Activated CD4-positive, alpha-beta T cell treated with anti-CD3 and anti-CD28 coated beads, Interleukin-2, amount 50 U/mL, for 4 hours (primary cell): ENCODE measurements around the gene TAS2R46.
"Not testable (repeated sequence)": the region's sequence is repeated elsewhere in the genome, so short reads cannot be mapped to it uniquely, and the experiment has no call there.

Experiments
- DNase-seq, 2 experiments: peaks; one replicate each; pipeline ENCODE4 v3.0.0-alpha.2; 2020

TAS2R46 gene

DNA sequence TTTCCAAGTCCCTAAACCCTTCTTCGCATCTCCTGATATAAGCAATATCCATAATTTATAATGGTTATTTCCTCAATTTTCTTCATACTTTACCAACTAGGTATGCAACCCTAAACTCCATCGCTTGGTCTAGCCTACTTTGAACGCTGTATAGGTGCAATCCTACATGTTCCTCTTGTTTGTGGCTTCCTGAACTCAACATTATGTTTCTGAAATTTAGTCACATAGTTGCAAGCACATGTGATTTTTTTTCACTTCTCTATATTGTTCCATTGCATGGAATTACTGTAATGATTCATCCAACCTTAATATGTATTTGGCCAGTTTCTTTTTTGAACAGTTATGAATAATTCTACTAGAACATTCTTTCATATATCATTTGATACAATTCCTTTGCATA lies 28.1 kb downstream of the TAS2R46 start:
- not testable (repeated sequence) for DNase-seq

DNA sequence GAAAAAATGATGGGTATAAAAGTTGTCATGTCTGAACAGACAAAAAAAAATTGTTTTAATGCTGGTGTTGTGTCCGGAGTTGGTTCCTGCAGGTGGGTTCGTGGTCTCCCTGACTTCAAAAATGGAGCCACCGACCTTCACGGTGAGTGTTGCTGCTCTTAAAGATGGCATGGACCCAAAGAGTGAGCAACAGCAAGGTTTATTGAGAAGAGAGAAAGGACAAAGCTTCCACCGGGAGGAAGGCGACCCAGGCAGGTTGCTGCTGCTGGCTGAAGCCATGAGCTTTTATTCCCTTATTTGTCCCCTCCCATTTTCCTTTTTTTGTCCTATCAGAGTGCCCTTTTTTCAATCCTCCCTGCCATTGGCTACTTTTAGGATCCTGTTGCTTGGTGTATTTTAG lies 30.8 kb downstream of the TAS2R46 start, which contains the start of gene TAS2R31:
Gene TAS2R31, minus strand, starts transcription at position 101 of the 400 bp plus-strand sequence. Its CDS starts 72 bp downstream, at position 29.
- no peak for DNase-seq

DNA sequence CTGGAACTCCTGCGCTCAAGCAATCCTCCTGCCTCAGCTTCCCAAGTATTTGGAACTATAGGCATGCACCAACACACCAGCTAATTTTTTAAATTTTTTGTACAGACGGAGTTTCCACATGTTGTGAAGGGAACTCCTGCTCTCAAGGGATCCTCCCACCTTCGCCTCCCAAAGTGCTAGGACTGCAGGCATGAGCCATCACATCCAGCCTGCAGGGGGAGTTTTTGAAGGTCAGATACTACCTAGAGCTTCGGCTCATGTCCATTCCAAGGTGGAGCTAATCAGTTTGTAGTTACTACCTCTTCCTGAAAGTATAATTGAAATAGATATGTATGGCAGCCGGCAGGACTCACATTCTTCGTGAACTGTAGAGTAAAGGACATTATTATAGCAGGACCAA lies 36.0 kb downstream of the TAS2R46 start:
- no peak for DNase-seq

DNA sequence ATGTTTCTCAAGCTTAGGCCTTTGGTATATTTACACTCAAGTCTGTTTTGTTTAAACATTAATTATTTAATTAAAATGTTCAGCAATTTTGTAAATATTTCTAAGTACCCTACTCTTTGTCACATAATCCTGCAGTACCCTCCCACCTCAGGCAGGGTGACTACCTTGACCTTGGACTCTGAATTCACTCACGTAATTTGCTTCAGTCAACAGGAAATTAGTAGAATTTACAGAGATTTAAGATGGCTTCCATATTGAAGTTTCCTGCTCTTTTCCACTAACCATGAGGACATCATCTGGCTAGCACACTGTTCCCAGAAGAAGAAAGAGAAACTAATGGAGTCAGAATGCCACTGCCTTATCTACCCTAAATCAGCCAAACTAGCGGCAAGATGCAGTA lies 38.7 kb downstream of the TAS2R46 start:
- no peak for DNase-seq

DNA sequence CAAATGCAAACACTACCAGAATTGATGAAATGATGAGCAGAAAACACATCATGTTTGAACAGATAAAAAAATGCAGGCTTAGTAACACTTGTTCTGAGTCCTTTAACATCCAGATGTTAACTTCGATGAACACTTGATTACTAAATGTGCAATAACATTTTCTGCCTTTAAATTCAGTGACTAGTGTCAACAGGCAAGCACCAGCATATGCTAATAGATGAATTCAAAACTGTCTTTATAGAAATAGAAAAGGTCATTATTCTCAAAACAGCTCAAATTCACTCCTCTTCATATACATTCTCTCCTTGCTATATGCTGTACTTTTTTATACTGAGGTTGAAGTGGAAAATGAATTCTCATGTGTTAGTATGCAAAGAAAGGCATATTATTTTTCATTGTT lies 39.6 kb downstream of the TAS2R46 start, which contains the start of gene TAS2R19:
Gene TAS2R19, minus strand, starts transcription at position 101 of the 400 bp plus-strand sequence. Its CDS starts 49 bp downstream, at position 52.
- DNase-seq: no peak

DNA sequence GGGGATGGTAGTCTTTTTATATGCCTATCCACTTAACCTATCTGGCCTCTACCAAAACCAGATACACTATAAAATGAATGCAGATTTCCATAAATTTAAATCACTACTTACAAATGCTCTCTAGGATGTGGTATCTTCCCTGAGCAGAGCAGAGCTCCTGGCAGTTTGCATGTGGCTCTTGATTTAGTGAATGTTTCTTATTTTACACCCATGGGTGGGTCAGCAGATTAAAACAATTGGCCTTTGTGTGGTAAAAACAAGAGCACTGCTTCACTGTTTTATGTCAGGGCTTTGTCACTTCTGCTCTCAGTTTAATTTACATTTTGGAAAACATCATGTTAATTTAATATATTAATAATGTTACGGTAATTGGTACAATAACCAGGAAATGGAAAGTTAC lies 45.2 kb downstream of the TAS2R46 start:
- DNase-seq: no peak

DNA sequence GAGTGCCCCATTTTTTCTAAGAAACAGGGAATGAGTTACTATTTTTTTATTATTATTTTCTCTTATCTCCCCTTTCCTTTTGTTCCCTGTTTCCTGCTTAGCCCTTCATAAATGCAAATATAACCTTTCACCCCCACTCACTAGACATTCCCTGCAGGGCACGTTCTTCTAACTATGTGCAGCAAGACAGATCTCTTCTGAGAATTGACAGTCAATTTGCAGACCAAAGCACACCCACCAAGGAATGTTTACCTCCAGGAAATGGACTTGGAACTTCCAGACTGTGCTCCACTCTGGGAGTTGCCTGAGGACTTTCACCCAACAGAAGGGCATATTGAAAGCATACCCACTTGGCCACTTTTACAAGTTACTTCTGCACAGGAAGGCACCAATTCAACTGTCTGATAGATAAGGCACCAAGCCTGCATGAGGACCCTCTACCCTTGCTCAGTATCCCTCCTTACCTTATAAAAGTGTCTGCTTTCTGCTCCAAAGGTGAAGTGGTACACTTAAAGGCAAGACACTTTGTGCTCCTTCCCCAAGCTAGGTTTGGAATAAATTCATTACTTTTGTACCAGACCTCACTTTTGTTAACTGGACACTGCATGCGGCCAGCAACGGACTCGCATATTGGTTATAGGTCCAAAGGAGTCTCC lies 46.2 kb downstream of the TAS2R46 start:
- no peak for DNase-seq

DNA sequence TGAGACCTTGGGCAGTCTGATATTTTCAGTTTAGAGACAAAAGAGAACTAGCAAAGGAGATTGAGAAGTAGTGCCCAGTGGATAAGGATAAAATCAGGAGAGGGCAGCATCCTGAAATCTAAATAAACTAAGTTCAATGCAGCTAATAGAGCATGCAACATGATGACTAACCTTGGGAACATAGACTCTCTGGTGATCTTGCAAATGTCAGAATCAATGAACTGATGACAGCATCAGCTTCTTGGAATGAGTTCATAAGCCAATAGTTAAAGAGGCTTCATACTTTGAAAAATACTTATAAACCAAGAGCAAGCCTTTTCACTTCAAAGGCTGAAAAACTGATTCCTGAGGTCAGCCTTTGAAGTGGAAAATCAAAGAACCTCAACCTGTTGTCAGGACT lies 47.9 kb downstream of the TAS2R46 start:
- DNase-seq: no peak
